Uterus (tissue), 2 donors: Measurements from ENCODE around the gene CACNA1C.

Experiments
- POLR2A ChIP-seq, 2 donors: fragments of 450-650 bp; IDR thresholded peaks; one replicate each; pipeline ENCODE4 v1.6.1; 2016; ENCODE audit warnings: antibody characterized with exemption in 2 of 2, mild to moderate bottlenecking in 1 of 2, moderate library complexity in 1 of 2
- TF ChIP-seq, protein P1 (sequence below), 4 experiments: fragments of 200-600 bp in 2 of 4; fragments of 450-650 bp in 2 of 4; sonication (generic) in 2 of 4; IDR thresholded peaks; one replicate each; pipeline ENCODE4 v1.5.1; 2016 to 2019; ENCODE audit warnings: antibody characterized with exemption in 4 of 4, mild to moderate bottlenecking in 2 of 4, moderate library complexity in 1 of 4

DNA sequence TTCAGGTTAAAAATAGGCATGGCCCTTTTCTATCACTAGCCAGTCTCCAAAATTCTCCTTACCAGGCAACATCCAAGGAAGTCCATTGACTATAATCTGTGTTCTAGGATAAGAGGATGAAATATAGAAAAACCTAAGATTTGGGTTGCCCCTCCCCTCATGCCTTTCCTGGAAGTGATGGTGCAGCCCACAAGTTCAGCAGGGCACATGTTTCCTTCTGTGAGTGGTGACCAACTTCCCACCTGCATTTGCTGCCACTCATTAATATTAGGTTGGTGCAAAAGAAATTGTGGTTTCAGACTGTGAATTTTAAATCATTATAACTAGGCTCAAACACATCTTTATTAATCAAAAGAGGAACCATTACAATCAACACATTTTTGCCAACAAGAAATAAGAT lies 491.4 kb downstream of the CACNA1C start:
- TF ChIP-seq, protein P1, sequence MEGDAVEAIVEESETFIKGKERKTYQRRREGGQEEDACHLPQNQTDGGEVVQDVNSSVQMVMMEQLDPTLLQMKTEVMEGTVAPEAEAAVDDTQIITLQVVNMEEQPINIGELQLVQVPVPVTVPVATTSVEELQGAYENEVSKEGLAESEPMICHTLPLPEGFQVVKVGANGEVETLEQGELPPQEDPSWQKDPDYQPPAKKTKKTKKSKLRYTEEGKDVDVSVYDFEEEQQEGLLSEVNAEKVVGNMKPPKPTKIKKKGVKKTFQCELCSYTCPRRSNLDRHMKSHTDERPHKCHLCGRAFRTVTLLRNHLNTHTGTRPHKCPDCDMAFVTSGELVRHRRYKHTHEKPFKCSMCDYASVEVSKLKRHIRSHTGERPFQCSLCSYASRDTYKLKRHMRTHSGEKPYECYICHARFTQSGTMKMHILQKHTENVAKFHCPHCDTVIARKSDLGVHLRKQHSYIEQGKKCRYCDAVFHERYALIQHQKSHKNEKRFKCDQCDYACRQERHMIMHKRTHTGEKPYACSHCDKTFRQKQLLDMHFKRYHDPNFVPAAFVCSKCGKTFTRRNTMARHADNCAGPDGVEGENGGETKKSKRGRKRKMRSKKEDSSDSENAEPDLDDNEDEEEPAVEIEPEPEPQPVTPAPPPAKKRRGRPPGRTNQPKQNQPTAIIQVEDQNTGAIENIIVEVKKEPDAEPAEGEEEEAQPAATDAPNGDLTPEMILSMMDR (IDR thresholded peaks at IDR 0.05): no peak
- no peak for TF ChIP-seq POLR2A (IDR thresholded peaks at IDR 0.05)
